NT2/D1 (cell line): ENCODE data around the gene SYNGR1.

Experiments
- YY1 ChIP-seq: IDR thresholded peaks from 2 replicates; pipeline ENCODE4 v1.6.1; 2011; ENCODE audit not compliant: insufficient read length, insufficient read depth
- ZNF274 ChIP-seq: IDR thresholded peaks from 2 replicates; pipeline ENCODE4 v1.6.1; 2011; ENCODE audit warnings: mild to moderate bottlenecking, low read depth, low read length

GRCh38 chr22:39301108-39301507, 48.7 kb upstream of the SYNGR1 start:
- TF ChIP-seq YY1 (no peak), ZNF274 (no peak)
